Mucosa of descending colon (tissue), 3 donors: ENCODE measurements around the gene LMNTD2. TPM values are rescaled to one million over a fixed set of nuclear protein-coding genes. Genes with fewer than 3 reads are reported as not detected.

Experiments used
- ATAC-seq: fragments of 200-7000 bp; cut with Tn5 transposase; one replicate; pipeline ENCODE4 v1.9.1; 2020; ENCODE audit warnings: mild to moderate bottlenecking, moderate library complexity
- DNase-seq, 3 donors: peaks; one replicate each; pipeline ENCODE4 v3.0.0-alpha.2; 2020
- H3K36me3 ChIP-seq: fragments of 200-600 bp; one replicate; pipeline ENCODE4 v1.8.0; 2021; ENCODE audit warnings: low read depth, mild to moderate bottlenecking
- H3K4me1 ChIP-seq: fragments of 200-600 bp; one replicate; pipeline ENCODE4 v1.8.0; 2021; ENCODE audit warnings: low read depth, mild to moderate bottlenecking
- H3K4me3 ChIP-seq: fragments of 200-600 bp; one replicate; pipeline ENCODE4 v1.8.0; 2021; ENCODE audit warnings: mild to moderate bottlenecking
- H3K9me3 ChIP-seq: fragments of 200-600 bp; one replicate; pipeline ENCODE4 v1.8.0; 2021; ENCODE audit warnings: mild to moderate bottlenecking
- intact Hi-C, 2 donors: fragments of 100-400 bp; cut with DNase I in 1 of 2; cut with micrococcal nuclease in 1 of 2; formaldehyde crosslinking; loops; one replicate each; pipeline versions ENCODE4 v1.11.0 to v1.11.1; 2022; cut with DNase I, micrococcal nuclease
- microRNA-seq: library from miRNA; unstranded; fragments of <30 nt; microRNA quantifications from one replicate; pipeline ENCODE4, GENCODE V29; 2019
- total RNA-seq, 3 donors: library from RNA; stranded (reverse); fragmentation: NEBNext Ultra II Directional in 2 of 3; extraction: Animal tissue kit (Norgen Biotek cat#: 25700) in 2 of 3; gene quantifications; one replicate each; pipeline versions ENCODE4 v1.2.1 to v1.2.4, GENCODE V29; 2021 to 2023
- TF ChIP-seq, protein P1 (sequence below): fragments of 200-600 bp; IDR thresholded peaks from one replicate; pipeline ENCODE4 v1.8.0; 2022; ENCODE audit warnings: antibody characterized with exemption, mild to moderate bottlenecking
- donor health status: DM: no; HTN: no; CAD: no; lungs with moderate emphysema.
- donor health status: DM: no; HTN: no; CAD: no.
- donor health status: DM: no; HTN: yes; CAD: no.

The LMNTD2 gene
- total RNA-seq, 3 donors from 2014 or later: 5.4 to 19.1 (median 10.7) TPM

DNA sequence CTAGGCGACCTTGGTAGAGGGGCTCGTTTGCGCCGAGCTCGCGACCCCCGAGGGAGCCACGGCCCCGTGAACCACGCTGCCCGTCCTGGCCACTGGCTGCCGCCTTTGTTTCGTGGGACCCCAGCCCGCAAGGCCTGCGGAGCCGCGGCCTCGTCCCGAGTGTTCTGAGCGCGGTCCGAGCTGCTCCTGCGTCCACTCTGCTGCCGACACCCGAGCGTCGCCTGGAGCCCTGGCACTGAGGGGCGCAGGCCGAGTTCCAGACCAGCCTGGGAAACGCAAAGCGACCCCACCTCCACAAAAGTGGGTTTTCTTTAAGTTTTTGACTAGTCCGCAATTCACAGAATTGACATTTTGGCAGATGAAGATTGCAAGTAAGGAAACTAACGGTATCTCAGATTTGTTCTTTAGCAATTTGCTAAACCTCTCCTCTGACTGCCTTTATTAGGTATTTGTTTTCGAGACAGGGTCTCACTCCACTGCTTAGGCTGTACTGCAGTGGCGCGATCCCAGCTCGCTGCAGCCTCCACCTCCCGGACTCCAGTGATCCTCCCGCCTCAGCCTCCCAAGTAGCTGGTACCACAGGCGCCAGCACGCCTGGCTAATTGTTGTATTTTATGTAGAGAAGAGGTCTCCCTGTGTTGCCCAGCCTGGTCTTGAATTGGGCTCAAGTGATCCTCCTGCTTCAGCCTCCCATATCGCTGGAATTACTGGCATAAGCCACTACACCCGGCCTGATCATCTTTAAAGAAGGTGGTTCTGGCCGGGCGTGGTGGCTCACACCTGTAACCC lies 52.6 kb downstream of the LMNTD2 start:
- Histone ChIP-seq H3K4me1 (peaks cover 31% of the 10 kb centered on the region), H3K4me3 (peak overlapping the region; percentile 67), H3K36me3 (no peaks in the 10 kb centered on the region), H3K9me3 (no peaks in the 10 kb centered on the region)
- TF ChIP-seq, protein P1, sequence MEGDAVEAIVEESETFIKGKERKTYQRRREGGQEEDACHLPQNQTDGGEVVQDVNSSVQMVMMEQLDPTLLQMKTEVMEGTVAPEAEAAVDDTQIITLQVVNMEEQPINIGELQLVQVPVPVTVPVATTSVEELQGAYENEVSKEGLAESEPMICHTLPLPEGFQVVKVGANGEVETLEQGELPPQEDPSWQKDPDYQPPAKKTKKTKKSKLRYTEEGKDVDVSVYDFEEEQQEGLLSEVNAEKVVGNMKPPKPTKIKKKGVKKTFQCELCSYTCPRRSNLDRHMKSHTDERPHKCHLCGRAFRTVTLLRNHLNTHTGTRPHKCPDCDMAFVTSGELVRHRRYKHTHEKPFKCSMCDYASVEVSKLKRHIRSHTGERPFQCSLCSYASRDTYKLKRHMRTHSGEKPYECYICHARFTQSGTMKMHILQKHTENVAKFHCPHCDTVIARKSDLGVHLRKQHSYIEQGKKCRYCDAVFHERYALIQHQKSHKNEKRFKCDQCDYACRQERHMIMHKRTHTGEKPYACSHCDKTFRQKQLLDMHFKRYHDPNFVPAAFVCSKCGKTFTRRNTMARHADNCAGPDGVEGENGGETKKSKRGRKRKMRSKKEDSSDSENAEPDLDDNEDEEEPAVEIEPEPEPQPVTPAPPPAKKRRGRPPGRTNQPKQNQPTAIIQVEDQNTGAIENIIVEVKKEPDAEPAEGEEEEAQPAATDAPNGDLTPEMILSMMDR: no peak
- ATAC-seq: no peak
- peak in 1 of 3 donors; percentile 56 for DNase-seq
- intact Hi-C loops: no loop called here

DNA sequence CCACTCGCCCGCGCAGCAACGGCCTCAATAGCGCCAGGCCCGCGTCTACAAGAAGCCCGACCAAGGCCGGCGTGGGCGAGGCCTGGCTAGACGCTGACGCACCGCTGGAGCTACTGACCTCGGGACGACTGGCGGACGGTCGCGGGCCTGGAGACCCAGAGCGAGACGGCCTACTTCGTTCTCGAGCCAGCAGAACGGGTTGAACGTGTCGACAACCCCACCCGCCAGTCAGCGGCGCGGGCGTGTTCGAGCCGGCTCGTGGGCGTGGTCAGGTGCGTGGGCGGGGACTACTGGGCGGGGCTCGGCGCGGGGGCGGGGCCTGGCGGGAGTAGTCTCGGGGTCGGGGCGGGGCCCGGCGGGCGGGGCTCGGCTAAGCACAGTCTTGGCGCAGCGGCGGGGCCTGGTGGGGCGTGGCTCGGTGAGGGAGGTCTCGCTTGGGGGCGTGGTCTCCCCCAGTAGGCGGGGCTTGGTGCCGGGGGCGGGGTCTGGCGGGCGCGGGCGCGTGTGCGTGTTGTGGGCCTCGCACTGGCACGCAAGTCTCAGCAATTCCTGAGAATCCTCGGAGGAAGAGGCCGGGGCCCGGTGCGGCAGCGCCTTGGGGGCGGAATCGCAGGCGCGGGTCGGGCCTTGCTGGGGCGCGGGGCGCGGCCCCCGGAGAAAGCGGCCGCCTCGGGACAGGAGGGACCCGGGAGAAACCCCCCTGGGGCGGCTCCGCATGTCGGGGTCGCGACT lies 53.4 kb downstream of the LMNTD2 start, which contains the start of gene RNH1:
TSS of gene RNH1 (minus strand) at position 248 of the 732 bp plus-strand sequence. CDS start 5,080 bp downstream, outside the sequence.
- H3K4me3 ChIP-seq: peak within 1 kb of the TSS; percentile 67
- ATAC-seq (peak; percentile 91), DNase-seq (peak; percentile 99 to 100 (median 99))
- intact Hi-C loops: no loop called here
- H3K9me3 ChIP-seq: no peaks in the 10 kb centered on the region
- no peaks in the 10 kb centered on the region for H3K36me3 ChIP-seq
- peaks cover 35% of the 10 kb centered on the region for H3K4me1 ChIP-seq
- TF ChIP-seq, protein P1: no peak

DNA sequence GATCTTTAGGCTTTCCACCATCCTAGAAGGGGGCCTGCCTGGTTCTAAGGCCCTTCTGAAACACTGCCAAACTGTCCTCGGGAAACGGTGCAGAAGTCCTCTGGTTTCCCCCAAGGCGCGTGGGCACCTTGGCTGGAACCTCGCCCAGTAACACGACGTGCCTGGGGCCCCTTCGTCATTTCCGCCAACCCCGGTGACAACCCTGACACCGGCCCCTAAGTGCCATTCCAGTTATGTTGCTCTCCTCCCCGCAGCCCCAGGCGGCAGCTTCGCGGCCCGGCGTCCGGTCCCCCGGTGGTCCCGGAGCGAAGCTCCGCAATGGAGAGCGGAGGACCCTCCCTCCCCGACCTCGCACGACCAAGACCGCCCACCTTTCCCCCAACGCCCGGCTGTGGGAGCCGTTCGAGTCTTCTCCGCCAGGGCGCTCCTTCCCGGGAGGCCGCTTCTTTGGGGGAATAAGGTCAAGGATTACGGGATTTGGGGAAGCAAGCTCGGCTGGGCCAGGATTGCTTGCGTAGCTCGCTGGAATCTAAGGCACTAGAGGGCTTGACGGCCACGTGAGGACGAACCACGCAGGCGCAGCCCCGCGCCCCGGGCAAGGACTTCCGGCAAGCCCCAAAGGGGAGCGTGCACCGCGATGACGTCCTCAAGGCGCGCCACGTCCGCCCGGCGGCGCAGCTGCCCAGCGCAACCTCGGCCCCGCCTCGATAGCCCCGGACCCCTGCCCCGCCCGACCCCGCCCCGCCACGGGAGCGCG lies 54.1 kb downstream of the LMNTD2 start:
- intact Hi-C loops: no loop called here
- no peaks in the 10 kb centered on the region for H3K9me3 ChIP-seq
- peak; percentile 89 for ATAC-seq
- peak; percentile 96 to 99 (median 99) for DNase-seq
- no peaks in the 10 kb centered on the region for H3K36me3 ChIP-seq
- peaks cover 35% of the 10 kb centered on the region for H3K4me1 ChIP-seq
- TF ChIP-seq, protein P1: no peak
- H3K4me3 ChIP-seq: peak overlapping the region; percentile 67

DNA sequence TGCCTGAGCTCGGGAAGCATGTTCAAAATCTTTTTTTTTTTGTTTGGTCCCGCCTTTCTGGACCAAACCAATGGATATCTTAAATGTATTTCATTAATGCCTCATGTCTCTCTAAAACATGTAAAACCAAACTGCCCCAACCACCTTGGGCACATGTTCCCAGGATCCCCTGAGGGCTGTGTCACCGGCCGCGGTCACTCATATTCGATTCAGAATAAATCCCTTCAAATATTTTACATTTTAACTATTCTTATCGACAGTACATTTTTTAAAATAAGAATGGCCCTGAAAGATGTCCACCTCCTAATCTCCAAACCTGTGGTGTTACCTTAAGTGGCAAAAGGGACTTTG lies 55.6 kb downstream of the LMNTD2 start:
- no peak for DNase-seq
- intact Hi-C loops: no loop called here
- Histone ChIP-seq H3K4me1 (peaks cover 35% of the 10 kb centered on the region), H3K36me3 (peaks cover 7% of the 10 kb centered on the region), H3K9me3 (no peaks in the 10 kb centered on the region), H3K4me3 (no peak overlapping the region)
- TF ChIP-seq, protein P1: no peak
- ATAC-seq: no peak

Small RNAs within 50 kb of the gene (microRNA-seq; reads per million reads assigned to microRNA genes)
- 380 reads per million, percentile 76 among the genes with 10 or more reads in this experiment for gene MIR210

Other genes starting within 250 kb of the LMNTD2 start
- gene IFITM1, start 246.7 kb downstream of the LMNTD2 start, total RNA-seq: 100 to 1,000 TPM in 1 of 3 donors, 10 to 100 TPM in 2; 80.2 to 182 (median 87.3) TPM
- gene IFITM3, start 239.9 kb downstream of the LMNTD2 start, total RNA-seq: 100 to 1,000 TPM in 2 of 3 donors, 10 to 100 TPM in 1; 76.1 to 410 (median 353) TPM
- 10 to 100 TPM in 1 of 3 donors, 1 to 10 TPM in 2; 2.1 to 11.8 (median 2.2) TPM for gene B4GALNT4, start 191.2 kb downstream of the LMNTD2 start, total RNA-seq
- 100 to 1,000 TPM in 2 of 3 donors, 10 to 100 TPM in 1; 73.3 to 174 (median 143) TPM for gene PKP3, start 166.5 kb downstream of the LMNTD2 start, total RNA-seq
- gene SIGIRR, start 145.7 kb downstream of the LMNTD2 start, total RNA-seq: 100 to 1,000 TPM; 103 to 190 (median 116) TPM
- 100 to 1,000 TPM in 2 of 3 donors, 10 to 100 TPM in 1; 85.2 to 179 (median 131) TPM for gene ANO9, start 118.7 kb downstream of the LMNTD2 start, total RNA-seq
- gene PTDSS2, start 110.5 kb downstream of the LMNTD2 start, total RNA-seq: 10 to 100 TPM; 19.2 to 34.8 (median 27.3) TPM
- 100 to 1,000 TPM; 108 to 127 (median 118) TPM for gene RNH1, start 53.5 kb downstream of the LMNTD2 start, total RNA-seq
- gene HRAS, start 25.2 kb downstream of the LMNTD2 start, total RNA-seq: 10 to 100 TPM; 41.4 to 50.6 (median 50.1) TPM
- gene LRRC56, start 23.2 kb downstream of the LMNTD2 start, total RNA-seq: 1 to 10 TPM; 1.5 to 5.2 (median 4.8) TPM
- gene RASSF7, start 232 bp upstream of the LMNTD2 start, total RNA-seq: 100 to 1,000 TPM in 1 of 3 donors, 10 to 100 TPM in 2; 45.7 to 108 (median 83.7) TPM
- 10 to 100 TPM; 35.0 to 40.2 (median 35.0) TPM for gene PHRF1, start 15.7 kb upstream of the LMNTD2 start, total RNA-seq
- 10 to 100 TPM; 26.9 to 36.1 (median 27.8) TPM for gene IRF7, start 55.2 kb upstream of the LMNTD2 start, total RNA-seq
- gene CDHR5, start 64.2 kb upstream of the LMNTD2 start, total RNA-seq: 100 to 1,000 TPM; 195 to 549 (median 316) TPM
- gene SCT, start 66.4 kb upstream of the LMNTD2 start, total RNA-seq: 1 to 10 TPM in 2 of 3 donors, not detected in 1; 1.0 TPM
- 1 to 10 TPM; 1.2 to 2.4 (median 1.8) TPM for gene DRD4, start 76.5 kb upstream of the LMNTD2 start, total RNA-seq
- gene DEAF1, start 134.5 kb upstream of the LMNTD2 start, total RNA-seq: 10 to 100 TPM; 25.1 to 35.7 (median 25.9) TPM
- 10 to 100 TPM; 31.6 to 43.1 (median 38.0) TPM for gene TMEM80, start 135.1 kb upstream of the LMNTD2 start, total RNA-seq
- 100 to 1,000 TPM; 176 to 335 (median 253) TPM for gene EPS8L2, start 145.5 kb upstream of the LMNTD2 start, total RNA-seq
- 100 to 1,000 TPM; 101 to 158 (median 128) TPM for gene TALDO1, start 186.7 kb upstream of the LMNTD2 start, total RNA-seq
- gene GATD1, start 216.7 kb upstream of the LMNTD2 start, total RNA-seq: 10 to 100 TPM; 51.9 to 58.8 (median 57.4) TPM
- 1 to 10 TPM in 1 of 3 donors, under 1 TPM in 1, not detected in 1; 0.34 to 2.2 TPM for gene CEND1, start 229.4 kb upstream of the LMNTD2 start, total RNA-seq
- 10 to 100 TPM; 11.6 to 18.6 (median 14.4) TPM for gene SLC25A22, start 237.5 kb upstream of the LMNTD2 start, total RNA-seq
- 10 to 100 TPM; 20.2 to 26.3 (median 23.8) TPM for gene PIDD1, start 244.5 kb upstream of the LMNTD2 start, total RNA-seq
- gene RPLP2, start 249.2 kb upstream of the LMNTD2 start, total RNA-seq: 1,000 to 10,000 TPM; 1,532 to 1,798 (median 1,652) TPM